B cell (primary cell): Measurements from ENCODE around the gene TRIM4. TPM values are rescaled to one million over a fixed set of nuclear protein-coding genes. Genes with fewer than 3 reads are reported as not detected.

Experiments used
- ATAC-seq: fragments of 200-7000 bp; cut with Tn5 transposase; one replicate; pipeline ENCODE4 v1.10.0; 2021; ENCODE audit warnings: low read depth, mild to moderate bottlenecking, moderate number of reproducible peaks, moderate library complexity
- CTCF ChIA-PET: fragments of 350-600 bp; sonication (Branson Sonifier 250); formaldehyde crosslinking; loops from one replicate; lab custom pipeline; 2021; ENCODE audit warnings: antibody characterized with exemption, inconsistent platforms; lab: Charles Lee
- POLR2A ChIA-PET: fragments of 350-600 bp; sonication (Branson Sonifier 250); formaldehyde crosslinking; loops from one replicate; lab custom pipeline; 2021; ENCODE audit warnings: antibody characterized with exemption; lab: Charles Lee
- DNase-seq: peaks from one replicate; pipeline ENCODE4 v3.0.0; 2013
- H2AFZ ChIP-seq: 2 replicates; pipeline ENCODE4 v1.6.1; 2012; ENCODE audit warnings: mild to moderate bottlenecking, low read depth, low read length; ENCODE audit not compliant: insufficient read depth, poor library complexity, severe bottlenecking
- H3K27ac ChIP-seq, 2 donors: 1 replicate in 1 of 2; 2 replicates in 1 of 2; pipeline ENCODE4 v1.5.1; 2012 to 2013; ENCODE audit warnings: low read length in 2 of 2, mild to moderate bottlenecking in 2 of 2, moderate library complexity in 1 of 2
- H3K27me3 ChIP-seq, 4 experiments: fragments of 200-600 bp in 1 of 4; sonication (generic) in 1 of 4; replicated peaks in 1 of 4; 1 replicate in 2 of 4; 2 replicates in 2 of 4; pipeline versions ENCODE4 v1.6.1 to v1.7.0; 2013 to 2016; ENCODE audit warnings: low read length in 3 of 4, mild to moderate bottlenecking in 2 of 4, mixed read lengths in 1 of 4, moderate library complexity in 1 of 4; ENCODE audit not compliant: insufficient read depth in 4 of 4, control insufficient read depth in 3 of 4; ENCODE audit errors: control extremely low read depth in 1 of 4
- H3K36me3 ChIP-seq, 2 experiments: replicated peaks in 1 of 2; 1 replicate in 1 of 2; 2 replicates in 1 of 2; pipeline versions ENCODE4 v1.6.1 to v1.7.1; 2013; ENCODE audit warnings: low read length in 1 of 2; ENCODE audit not compliant: insufficient read depth in 2 of 2, control insufficient read depth in 1 of 2; ENCODE audit errors: control extremely low read depth in 1 of 2, extremely low read depth in 1 of 2
- H3K4me1 ChIP-seq, 2 donors: fragments of 200-600 bp in 1 of 2; sonication (generic) in 1 of 2; 1 replicate in 1 of 2; 2 replicates in 1 of 2; pipeline versions ENCODE4 v1.5.1 to v1.6.1; 2013 to 2017; ENCODE audit warnings: low read length in 2 of 2; ENCODE audit not compliant: control insufficient read depth in 2 of 2, insufficient read depth in 2 of 2
- H3K4me2 ChIP-seq: replicated peaks from 2 replicates; pipeline ENCODE3; 2012; ENCODE audit warnings: mild to moderate bottlenecking, low read depth, low read length; ENCODE audit not compliant: poor library complexity, severe bottlenecking
- H3K4me3 ChIP-seq, 5 experiments: fragments of 200-600 bp in 1 of 5; sonication (generic) in 1 of 5; 1 replicate in 3 of 5; 2 replicates in 2 of 5; pipeline versions ENCODE4 v1.5.1 to v1.7.0; 2011 to 2016; ENCODE audit warnings: low read length in 4 of 5, mild to moderate bottlenecking in 4 of 5, low read depth in 2 of 5, control low read depth in 1 of 5, moderate library complexity in 1 of 5; ENCODE audit not compliant: insufficient read depth in 1 of 5; ENCODE audit errors: control extremely low read depth in 1 of 5, extremely low read depth in 1 of 5
- H3K79me2 ChIP-seq: fragments of 200-600 bp; sonication (generic); one replicate; pipeline ENCODE4 v1.6.0; 2016; ENCODE audit warnings: low read length; ENCODE audit not compliant: control insufficient read depth, insufficient read depth
- H3K9ac ChIP-seq: fragments of 200-600 bp; sonication (generic); 2 replicates; pipeline ENCODE4 v1.6.1; 2017; ENCODE audit warnings: mild to moderate bottlenecking, low read length, moderate library complexity
- H3K9me3 ChIP-seq, 3 donors: one replicate each; pipeline versions ENCODE4 v1.6.1 to v1.7.1; 2013; ENCODE audit warnings: low read length in 2 of 3; ENCODE audit not compliant: control insufficient read depth in 2 of 3, insufficient read depth in 1 of 3; ENCODE audit errors: control extremely low read depth in 1 of 3
- H4K20me1 ChIP-seq: 2 replicates; pipeline ENCODE4 v1.6.0; 2012; ENCODE audit warnings: mild to moderate bottlenecking, low read length; ENCODE audit not compliant: insufficient read depth, control insufficient read depth, poor library complexity, severe bottlenecking
- H3K27ac Mint-ChIP-seq: one replicate; pipeline ENCODE4 v1.8.0; 2021; ENCODE audit warnings: mixed read lengths
- H3K27me3 Mint-ChIP-seq: one replicate; pipeline ENCODE4 v1.8.0; 2021; ENCODE audit warnings: mixed read lengths
- H3K4me1 Mint-ChIP-seq: one replicate; pipeline ENCODE4 v1.8.0; 2021; ENCODE audit warnings: mixed read lengths
- H3K4me3 Mint-ChIP-seq: one replicate; pipeline ENCODE4 v1.8.0; 2021; ENCODE audit warnings: mixed read lengths
- H3K9me3 Mint-ChIP-seq: one replicate; pipeline ENCODE4 v1.8.0; 2022; ENCODE audit warnings: mixed read lengths; ENCODE audit not compliant: insufficient read depth
- CTCF ChIP-seq: fragments of 200-600 bp; IDR thresholded peaks from one replicate; pipeline ENCODE4 v1.8.0; 2022; ENCODE audit warnings: antibody characterized with exemption, mild to moderate bottlenecking
- EZH2 ChIP-seq: IDR thresholded peaks from 2 replicates; pipeline ENCODE4 v1.6.1; 2012; ENCODE audit warnings: borderline replicate concordance, low read depth, mild to moderate bottlenecking, moderate library complexity, low read length; ENCODE audit not compliant: insufficient read depth, poor library complexity, severe bottlenecking
- WGBS: methylation state at CpG from one replicate; pipeline ENCODE4 v1.1.5; 2013; ENCODE audit warnings: missing lambda C conversion rate; ENCODE audit not compliant: insufficient coverage; 5-methylcytosine and 5-hydroxymethylcytosine counted together
- intact Hi-C: fragments of 100-400 bp; cut with micrococcal nuclease; formaldehyde crosslinking; loops from one replicate; pipeline ENCODE4 v1.10.0; 2022
- polyA plus RNA-seq: library from polyadenylated mRNA; depleted of rRNA; stranded (reverse); fragments of >200 nt; gene quantifications from 2 replicates; pipeline ENCODE4 v1.2.3, GENCODE V29; 2012
- total RNA-seq, 2 donors: library from RNA; stranded (reverse); fragments of 120-200 nt in 1 of 2; gene quantifications; 1 replicate in 1 of 2; 2 replicates in 1 of 2; pipeline versions ENCODE4 v1.2.3 to v1.2.4, GENCODE V29; 2013 to 2022

The TRIM4 gene
- total and polyA plus RNA-seq, 2 donors (not counting 1 experiment from before 2014, with no cell fraction given), result 14.2 to 56.7 TPM

GRCh38 chr7:99944497-99945070 is 25.3 kb upstream of the TRIM4 start:
- DNase-seq, result no peak
- no peak for TF ChIP-seq EZH2
- no peak for TF ChIP-seq CTCF
- Histone ChIP-seq H3K9me3 (no peaks in the 10 kb centered on the region), H3K4me1 (peaks cover 11 to 12% of the 10 kb centered on the region in 2 donors), H3K27me3 (peaks cover 0 to 31% (median 10%) of the 10 kb centered on the region in 4 experiments), H3K4me3 (peak overlapping the region in 2 of 5 experiments; percentile 12 to 29), H3K36me3 (no peaks in the 10 kb centered on the region), H3K79me2 (no peaks in the 10 kb centered on the region), H4K20me1 (no peaks in the 10 kb centered on the region), H3K27ac (no peak overlapping the region), H2AFZ (peak overlapping the region; percentile 70), H3K4me2 (peak overlapping the region; percentile 47), H3K9ac (no peak overlapping the region)
- ATAC-seq, result no peak
- peaks cover under 1% of the 10 kb centered on the region for H3K9me3 Mint-ChIP-seq
- no peak overlapping the region for H3K27ac Mint-ChIP-seq
- H3K27me3 Mint-ChIP-seq, result peaks cover 34% of the 10 kb centered on the region
- intact Hi-C loops, result no loop called here
- H3K4me1 Mint-ChIP-seq, result peaks cover 14% of the 10 kb centered on the region
- CTCF ChIA-PET, result no interaction called here
- POLR2A ChIA-PET, result no interaction called here
- 17% methylated on average over 1 of the region's 4 CpGs for WGBS
- H3K4me3 Mint-ChIP-seq, result peak overlapping the region; percentile 73
